ENCODE measurements around the gene ILKAP.

The ILKAP gene

DNA sequence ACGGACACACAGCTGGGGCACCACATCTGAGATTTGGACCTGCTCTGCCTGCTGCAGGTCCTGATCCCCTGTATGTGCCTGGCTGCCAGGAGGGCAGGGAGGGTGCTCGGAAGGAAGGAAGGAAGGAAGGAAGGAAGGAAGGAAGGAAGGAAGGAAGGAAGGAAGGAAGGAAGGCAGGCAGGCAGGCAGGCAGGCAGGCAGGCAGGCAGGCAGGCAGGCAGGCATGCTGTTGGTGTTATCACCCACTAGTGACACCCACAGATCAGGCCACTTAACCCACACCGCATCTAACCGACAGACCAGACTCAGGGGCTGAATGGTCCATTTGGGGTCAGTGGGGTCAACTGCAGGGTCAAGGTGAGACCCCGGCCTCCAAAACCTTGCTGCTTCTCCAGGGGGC is 59.2 kb downstream of the ILKAP start:
- H3K4me3 ChIP-seq (ENCODE audit: low read depth, low read length) = no peak overlapping the region
- no peak for TF ChIP-seq MYC (IDR thresholded peaks at IDR 0.05; ENCODE audit: low read depth, low read length)
- no peak for TF ChIP-seq POLR2A (IDR thresholded peaks at IDR 0.05; ENCODE audit: extremely low read depth, insufficient read length)
- TF ChIP-seq, protein P1, sequence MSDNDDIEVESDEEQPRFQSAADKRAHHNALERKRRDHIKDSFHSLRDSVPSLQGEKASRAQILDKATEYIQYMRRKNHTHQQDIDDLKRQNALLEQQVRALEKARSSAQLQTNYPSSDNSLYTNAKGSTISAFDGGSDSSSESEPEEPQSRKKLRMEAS (IDR thresholded peaks at IDR 0.05; ENCODE audit: low read depth, low read length) = no peak
- TF ChIP-seq, protein P2, sequence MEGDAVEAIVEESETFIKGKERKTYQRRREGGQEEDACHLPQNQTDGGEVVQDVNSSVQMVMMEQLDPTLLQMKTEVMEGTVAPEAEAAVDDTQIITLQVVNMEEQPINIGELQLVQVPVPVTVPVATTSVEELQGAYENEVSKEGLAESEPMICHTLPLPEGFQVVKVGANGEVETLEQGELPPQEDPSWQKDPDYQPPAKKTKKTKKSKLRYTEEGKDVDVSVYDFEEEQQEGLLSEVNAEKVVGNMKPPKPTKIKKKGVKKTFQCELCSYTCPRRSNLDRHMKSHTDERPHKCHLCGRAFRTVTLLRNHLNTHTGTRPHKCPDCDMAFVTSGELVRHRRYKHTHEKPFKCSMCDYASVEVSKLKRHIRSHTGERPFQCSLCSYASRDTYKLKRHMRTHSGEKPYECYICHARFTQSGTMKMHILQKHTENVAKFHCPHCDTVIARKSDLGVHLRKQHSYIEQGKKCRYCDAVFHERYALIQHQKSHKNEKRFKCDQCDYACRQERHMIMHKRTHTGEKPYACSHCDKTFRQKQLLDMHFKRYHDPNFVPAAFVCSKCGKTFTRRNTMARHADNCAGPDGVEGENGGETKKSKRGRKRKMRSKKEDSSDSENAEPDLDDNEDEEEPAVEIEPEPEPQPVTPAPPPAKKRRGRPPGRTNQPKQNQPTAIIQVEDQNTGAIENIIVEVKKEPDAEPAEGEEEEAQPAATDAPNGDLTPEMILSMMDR (IDR thresholded peaks at IDR 0.05; ENCODE audit: low read depth, low read length) = no peak
- DNase-seq (ENCODE audit: low read depth) = no peak

DNA sequence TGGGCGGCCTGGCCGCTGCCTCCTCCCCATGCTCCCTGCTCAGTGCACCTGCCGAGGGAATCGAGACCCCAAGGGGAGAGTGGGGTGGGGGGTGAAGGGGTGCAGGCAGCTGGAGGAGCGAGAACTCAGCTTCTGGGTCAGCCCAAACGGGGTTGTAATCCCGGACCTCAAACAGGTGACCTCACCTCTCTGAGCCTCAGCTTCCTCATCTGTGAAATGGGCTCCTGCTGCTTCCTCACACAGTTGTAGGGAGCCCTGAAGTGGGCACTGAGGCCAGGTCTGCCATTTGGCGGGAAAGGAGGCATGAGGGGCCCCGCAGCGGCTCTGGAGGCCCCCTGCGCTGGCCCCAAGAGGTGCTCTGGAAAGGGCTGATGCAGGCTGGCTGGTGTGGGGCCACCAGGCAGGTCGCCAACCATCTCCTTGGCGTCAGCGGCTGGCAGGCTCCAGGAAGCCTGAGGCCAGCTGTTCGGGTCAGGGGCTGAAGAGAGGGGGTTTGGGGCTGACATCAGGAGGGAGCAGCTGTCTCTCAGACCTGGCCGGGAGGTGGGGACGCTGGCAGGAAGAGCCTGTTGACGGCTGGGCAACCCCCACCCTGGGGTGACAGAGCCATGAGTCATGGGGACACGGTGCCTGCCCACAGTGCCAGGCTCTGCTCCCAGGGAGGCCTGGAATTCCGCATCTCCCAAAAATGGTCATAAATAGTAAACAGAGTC is 60.1 kb downstream of the ILKAP start:
- no peak overlapping the region for H3K4me3 ChIP-seq (ENCODE audit: low read depth, low read length)
- peak; percentile 46 for DNase-seq (ENCODE audit: low read depth)
- no peak for TF ChIP-seq POLR2A (IDR thresholded peaks at IDR 0.05; ENCODE audit: extremely low read depth, insufficient read length)
- TF ChIP-seq, protein P2 (IDR thresholded peaks at IDR 0.05; ENCODE audit: low read depth, low read length) = no peak
- no peak for TF ChIP-seq MYC (IDR thresholded peaks at IDR 0.05; ENCODE audit: low read depth, low read length)
- TF ChIP-seq, protein P1 (IDR thresholded peaks at IDR 0.05; ENCODE audit: low read depth, low read length) = no peak

DNA sequence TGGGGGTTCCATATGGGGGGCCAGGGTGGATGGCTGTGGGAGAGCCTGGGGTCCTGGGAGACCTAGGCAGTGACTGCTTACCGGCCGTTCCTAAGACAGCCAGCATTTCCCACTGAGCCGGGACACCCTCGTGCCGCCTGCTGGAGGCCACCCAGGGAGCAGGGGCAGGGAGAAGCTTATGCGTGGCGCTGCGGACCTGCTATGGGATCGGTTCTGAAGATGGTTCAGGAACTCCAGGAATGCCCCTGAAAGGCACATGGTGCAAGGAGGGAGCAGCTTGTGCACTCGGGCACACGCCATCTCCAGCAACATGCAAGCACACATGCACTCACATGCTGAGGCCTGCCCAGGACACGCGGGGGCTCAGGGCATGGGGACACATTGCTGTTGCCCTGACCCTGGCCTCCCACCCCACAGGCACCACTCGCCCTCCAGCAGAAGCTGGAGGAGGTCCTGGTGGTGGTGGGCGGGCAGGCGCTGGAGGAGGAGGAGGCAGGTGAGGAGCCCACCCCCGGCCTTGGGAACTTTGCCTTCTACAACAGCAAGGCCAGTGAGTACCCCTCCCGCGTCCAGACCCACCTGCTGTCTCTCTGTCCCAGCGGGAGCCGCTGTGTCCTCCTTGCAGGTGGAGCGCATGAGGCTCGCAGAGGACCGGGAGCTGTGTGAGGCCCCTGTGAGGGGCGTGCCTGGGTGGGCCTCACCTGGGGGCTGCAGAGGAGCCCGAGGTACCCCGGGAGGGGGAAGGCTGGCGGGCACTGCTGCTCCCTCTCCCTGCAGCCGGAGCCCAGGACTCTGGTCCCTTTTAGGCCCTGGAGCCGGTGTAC is 60.9 kb downstream of the ILKAP start:
- TF ChIP-seq, protein P2 (IDR thresholded peaks at IDR 0.05; ENCODE audit: low read depth, low read length) = no peak
- TF ChIP-seq, protein P1 (IDR thresholded peaks at IDR 0.05; ENCODE audit: low read depth, low read length) = no peak
- DNase-seq (ENCODE audit: low read depth) = no peak
- no peak overlapping the region for H3K4me3 ChIP-seq (ENCODE audit: low read depth, low read length)

DNA sequence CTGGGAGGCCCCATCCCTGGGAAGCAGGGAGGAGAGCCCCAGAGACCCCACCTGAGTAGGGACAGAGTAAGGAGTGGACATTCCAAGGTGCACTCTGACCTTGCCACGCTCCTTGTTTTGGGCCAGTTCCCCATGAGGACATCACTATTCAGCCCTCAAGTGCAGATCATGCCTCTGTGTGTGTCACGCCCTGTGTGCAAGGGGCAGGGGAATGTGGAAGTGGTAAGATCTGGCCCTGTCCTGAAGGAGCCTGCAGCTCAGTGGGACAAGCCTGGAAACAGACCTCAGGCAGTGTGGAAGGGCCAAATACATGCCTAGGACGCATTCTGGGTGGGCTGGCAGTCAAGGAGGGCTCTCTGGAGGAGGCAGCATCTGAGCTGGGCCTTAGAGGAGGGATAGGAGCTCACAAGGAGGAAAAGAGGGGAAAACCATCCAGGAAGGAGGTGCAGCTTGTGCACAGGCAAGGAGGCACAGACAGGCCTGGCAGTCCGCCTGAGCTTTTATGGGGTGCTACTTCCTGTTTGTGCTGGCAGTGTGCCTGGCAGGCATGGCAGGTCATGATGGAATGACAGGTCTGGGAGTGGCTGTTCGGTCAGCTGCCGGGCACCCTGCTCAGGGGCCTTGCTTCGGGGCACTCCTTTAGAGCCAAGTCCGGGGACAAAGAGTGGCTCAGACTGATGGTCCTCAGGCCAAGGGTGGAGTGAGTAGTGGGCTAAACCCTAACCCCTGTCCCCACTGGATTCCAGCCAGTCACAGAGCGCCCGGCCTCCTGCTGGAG is 61.8 kb downstream of the ILKAP start:
- H3K4me3 ChIP-seq (ENCODE audit: low read depth, low read length) = no peak overlapping the region
- 0 out of 2 replicates have a peak, but pooled peaks have one; percentile 20 for TF ChIP-seq MYC (IDR thresholded peaks at IDR 0.05; ENCODE audit: low read depth, low read length)
- TF ChIP-seq, protein P1 (IDR thresholded peaks at IDR 0.05; ENCODE audit: low read depth, low read length) = no peak
- DNase-seq (ENCODE audit: low read depth) = peak; percentile 75

DNA sequence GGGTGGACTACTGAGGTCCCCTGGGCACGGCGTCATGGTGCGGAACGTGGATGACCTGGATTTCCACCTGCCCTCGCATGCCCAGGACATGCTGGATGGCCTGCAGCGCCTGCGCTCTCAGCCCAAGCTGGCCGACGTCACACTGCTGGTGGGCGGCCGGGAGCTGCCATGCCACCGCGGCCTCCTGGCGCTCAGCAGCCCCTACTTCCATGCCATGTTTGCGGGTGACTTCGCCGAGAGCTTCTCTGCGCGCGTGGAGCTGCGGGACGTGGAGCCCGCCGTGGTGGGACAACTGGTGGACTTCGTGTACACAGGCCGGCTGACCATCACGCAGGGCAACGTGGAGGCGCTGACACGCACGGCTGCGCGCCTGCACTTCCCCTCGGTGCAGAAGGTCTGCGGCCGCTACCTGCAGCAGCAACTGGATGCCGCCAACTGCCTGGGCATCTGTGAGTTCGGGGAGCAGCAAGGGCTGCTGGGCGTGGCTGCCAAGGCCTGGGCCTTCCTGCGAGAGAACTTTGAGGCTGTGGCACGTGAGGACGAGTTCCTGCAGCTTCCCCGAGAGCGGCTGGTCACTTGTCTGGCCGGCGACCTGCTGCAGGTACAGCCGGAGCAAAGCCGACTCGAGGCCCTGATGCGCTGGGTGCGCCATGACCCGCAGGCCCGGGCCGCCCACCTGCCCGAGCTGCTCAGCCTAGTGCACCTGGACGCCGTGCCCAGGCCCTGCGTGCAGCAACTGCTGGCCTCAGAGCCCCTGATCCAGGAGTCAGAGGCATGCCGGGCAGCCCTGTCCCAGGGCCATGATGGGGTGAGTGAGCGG is 62.6 kb downstream of the ILKAP start:
- TF ChIP-seq, protein P2 (IDR thresholded peaks at IDR 0.05; ENCODE audit: low read depth, low read length) = no peak
- TF ChIP-seq POLR2A (IDR thresholded peaks at IDR 0.05; ENCODE audit: extremely low read depth, insufficient read length) (no peak), MYC (IDR thresholded peaks at IDR 0.05; ENCODE audit: low read depth, low read length) (no peak)
- TF ChIP-seq, protein P1 (IDR thresholded peaks at IDR 0.05; ENCODE audit: low read depth, low read length) = no peak

More for the DNA sequence above, 62.6 kb downstream of the ILKAP start:
- DNase-seq (ENCODE audit: low read depth) = no peak
- no peak overlapping the region for H3K4me3 ChIP-seq (ENCODE audit: low read depth, low read length)

Measured in NB4 (cell line).